Trophoblast cell (in vitro differentiated cells and primary cell): ENCODE results near the gene C4orf51.
A peak's percentile ranks its signal among the peaks of the same experiment; 100 is the strongest.

Source experiments
- DNase-seq, 2 donors: peaks; one replicate each; pipeline ENCODE4 v3.0.0-alpha.2; 2016
- H2AFZ ChIP-seq: 2 replicates; pipeline ENCODE4 v1.6.1; 2013; ENCODE audit warnings: low read length, moderate library complexity, mild to moderate bottlenecking; ENCODE audit not compliant: insufficient read depth, poor library complexity
- H2AK5ac ChIP-seq: 2 replicates; pipeline ENCODE4 v1.6.1; 2013; ENCODE audit warnings: mild to moderate bottlenecking, low read length
- H2BK120ac ChIP-seq: 2 replicates; pipeline ENCODE4 v1.6.1; 2013; ENCODE audit warnings: low read length, mild to moderate bottlenecking, moderate library complexity; ENCODE audit not compliant: insufficient read depth, poor library complexity
- H2BK12ac ChIP-seq: 2 replicates; pipeline ENCODE4 v1.6.1; 2013; ENCODE audit warnings: mild to moderate bottlenecking, low read length, moderate library complexity
- H2BK5ac ChIP-seq: 2 replicates; pipeline ENCODE4 v1.6.1; 2013; ENCODE audit warnings: low read length, low read depth, moderate library complexity, mild to moderate bottlenecking; ENCODE audit not compliant: poor library complexity
- H3K14ac ChIP-seq: 2 replicates; pipeline ENCODE4 v1.6.1; 2013; ENCODE audit warnings: mild to moderate bottlenecking, low read length
- H3K18ac ChIP-seq: 2 replicates; pipeline ENCODE4 v1.6.1; 2013; ENCODE audit warnings: mild to moderate bottlenecking, low read length
- H3K23ac ChIP-seq: 2 replicates; pipeline ENCODE4 v1.6.1; 2013; ENCODE audit warnings: low read length
- H3K27ac ChIP-seq: 2 replicates; pipeline ENCODE4 v1.5.1; 2013; ENCODE audit warnings: low read depth, mild to moderate bottlenecking, inconsistent platforms, low read length, moderate library complexity
- H3K27me3 ChIP-seq: 2 replicates; pipeline ENCODE4 v1.6.1; 2013; ENCODE audit warnings: inconsistent platforms, mild to moderate bottlenecking, low read length, moderate library complexity; ENCODE audit not compliant: insufficient read depth
- H3K36me3 ChIP-seq, 2 experiments: 1 replicate in 1 of 2; 2 replicates in 1 of 2; pipeline ENCODE4 v1.6.1; 2013; ENCODE audit warnings: low read length in 2 of 2, mild to moderate bottlenecking in 2 of 2, moderate library complexity in 1 of 2; ENCODE audit not compliant: insufficient read depth in 2 of 2, control insufficient read depth in 1 of 2
- H3K4ac ChIP-seq: 2 replicates; pipeline ENCODE4 v1.6.1; 2013; ENCODE audit warnings: low read depth, mild to moderate bottlenecking, low read length, moderate library complexity
- H3K4me1 ChIP-seq, 2 experiments: 1 replicate in 1 of 2; 2 replicates in 1 of 2; pipeline ENCODE4 v1.6.1; 2013; ENCODE audit warnings: low read length in 2 of 2, mild to moderate bottlenecking in 2 of 2, moderate library complexity in 1 of 2; ENCODE audit not compliant: insufficient read depth in 2 of 2, control insufficient read depth in 1 of 2
- H3K4me2 ChIP-seq: 2 replicates; pipeline ENCODE4 v1.6.1; 2013; ENCODE audit warnings: inconsistent platforms, mild to moderate bottlenecking, low read length, moderate library complexity
- H3K4me3 ChIP-seq: 2 replicates; pipeline ENCODE4 v1.5.1; 2013; ENCODE audit warnings: mild to moderate bottlenecking, low read depth, low read length, inconsistent platforms
- H3K79me1 ChIP-seq: one replicate; pipeline ENCODE4 v1.6.1; 2013; ENCODE audit warnings: low read length
- H3K79me2 ChIP-seq: 2 replicates; pipeline ENCODE4 v1.6.1; 2013; ENCODE audit warnings: low read length, mild to moderate bottlenecking; ENCODE audit not compliant: control insufficient read depth, insufficient read depth, poor library complexity
- H3K9ac ChIP-seq: 2 replicates; pipeline ENCODE4 v1.6.1; 2013; ENCODE audit warnings: mild to moderate bottlenecking, low read length
- H3K9me3 ChIP-seq: 2 replicates; pipeline ENCODE4 v1.6.1; 2013; ENCODE audit warnings: low read depth, mild to moderate bottlenecking, control low read depth, inconsistent platforms, low read length; ENCODE audit not compliant: insufficient read depth
- H4K12ac ChIP-seq: 2 replicates; pipeline ENCODE4 v1.6.1; 2013; ENCODE audit warnings: low read depth, mild to moderate bottlenecking, low read length, moderate library complexity
- H4K8ac ChIP-seq: 2 replicates; pipeline ENCODE4 v1.6.1; 2013; ENCODE audit warnings: low read depth, mild to moderate bottlenecking, low read length, moderate library complexity
- H4K91ac ChIP-seq: one replicate; pipeline ENCODE4 v1.6.1; 2013; ENCODE audit warnings: low read depth, mild to moderate bottlenecking, low read length, moderate library complexity
- WGBS: extraction: QIAGEN DNeasy Blood & Tissue Kit; methylation state at CpG from one replicate; pipeline ENCODE4 v1.1.7; 2013; ENCODE audit warnings: missing lambda C conversion rate; ENCODE audit not compliant: insufficient read length, insufficient coverage; ENCODE audit errors: extremely low coverage; 5-methylcytosine and 5-hydroxymethylcytosine counted together

C4orf51 gene

DNA sequence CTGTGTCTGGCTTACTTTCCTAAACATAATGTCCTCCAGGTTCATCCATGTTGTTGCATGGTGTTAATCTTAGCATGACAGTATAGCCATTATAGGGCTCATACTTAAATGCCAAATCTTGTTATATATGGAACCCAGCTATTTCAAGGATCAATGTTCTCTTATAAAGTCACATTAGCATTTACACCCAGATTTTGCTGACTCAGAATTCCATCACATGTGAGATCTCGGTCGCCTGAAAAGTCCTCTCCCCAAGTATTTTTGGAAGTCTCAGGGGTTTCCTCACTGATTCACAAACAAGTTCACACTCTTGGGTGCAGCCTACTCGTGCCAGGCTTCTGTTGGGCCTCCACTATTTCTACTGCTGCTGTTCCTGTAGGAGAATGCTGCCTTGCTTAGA lies 19.9 kb upstream of the C4orf51 start:
- Histone ChIP-seq H3K79me2 (no peaks in the 10 kb centered on the region), H3K23ac (no peak overlapping the region), H3K9ac (no peak overlapping the region), H4K12ac (no peak overlapping the region), H2BK5ac (no peak overlapping the region), H3K4ac (no peak overlapping the region), H3K18ac (no peak overlapping the region), H3K9me3 (no peaks in the 10 kb centered on the region), H2BK120ac (no peak overlapping the region), H3K36me3 (no peaks in the 10 kb centered on the region), H3K79me1 (no peaks in the 10 kb centered on the region), H3K14ac (no peak overlapping the region), H4K8ac (no peak overlapping the region), H2AK5ac (no peak overlapping the region), H2AFZ (no peak overlapping the region), H3K4me2 (no peak overlapping the region), H3K4me1 (no peaks in the 10 kb centered on the region), H3K27ac (no peak overlapping the region), H2BK12ac (no peak overlapping the region), H4K91ac (no peak overlapping the region), H3K27me3 (no peaks in the 10 kb centered on the region), H3K4me3 (no peak overlapping the region)
- no CpG with 5 or more reads among the region's 3 CpGs for WGBS
- no peak for DNase-seq

DNA sequence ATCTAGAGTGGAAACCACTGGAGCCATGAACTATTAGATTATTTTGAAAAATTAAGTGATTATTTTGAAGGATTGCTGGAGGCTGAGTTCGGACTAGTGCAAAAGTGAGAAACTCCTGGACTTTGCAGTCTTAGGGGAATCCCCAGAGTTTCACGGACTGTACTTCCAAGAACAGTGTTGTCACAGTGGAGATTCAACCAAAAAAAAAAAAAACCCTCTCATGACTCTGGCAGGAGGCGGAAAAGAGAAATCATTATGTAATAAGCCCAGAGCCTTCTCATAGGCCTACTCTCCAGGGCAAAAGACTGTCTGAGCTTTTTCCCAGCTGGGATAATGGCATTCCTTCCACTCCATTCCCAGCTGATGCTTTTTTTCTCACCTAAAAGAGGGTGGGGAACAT lies 16.8 kb upstream of the C4orf51 start:
- Histone ChIP-seq H3K18ac (no peak overlapping the region), H3K9me3 (no peaks in the 10 kb centered on the region)

DNA sequence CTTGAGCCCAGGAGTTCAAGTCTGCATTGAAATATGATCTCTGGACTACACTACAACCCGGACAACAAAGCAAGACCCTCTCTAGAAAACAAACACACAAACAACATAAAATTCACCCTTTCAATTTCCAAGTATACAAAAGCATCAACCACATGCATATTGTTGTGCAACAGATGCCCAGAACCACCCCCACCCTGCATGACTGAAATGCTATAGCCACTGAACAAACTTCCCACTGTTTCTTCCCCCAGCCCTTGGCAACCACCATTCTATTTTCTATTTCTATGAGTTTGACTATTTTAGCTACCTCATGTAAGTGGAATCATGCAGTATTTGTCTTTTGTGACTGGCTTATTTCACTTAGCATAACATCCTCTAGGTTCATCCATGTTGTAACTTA lies 14.2 kb upstream of the C4orf51 start:
- no peaks in the 10 kb centered on the region for H3K36me3 ChIP-seq
- no peak overlapping the region for H3K18ac ChIP-seq
- no peak overlapping the region for H2BK12ac ChIP-seq
- no CpG with 5 or more reads among the region's 1 CpG for WGBS
- H3K4me2 ChIP-seq: no peak overlapping the region
- no peak overlapping the region for H3K14ac ChIP-seq
- H4K8ac ChIP-seq: no peak overlapping the region
- H2BK5ac ChIP-seq: no peak overlapping the region
- no peak overlapping the region for H3K27ac ChIP-seq
- H3K79me1 ChIP-seq: no peaks in the 10 kb centered on the region
- no peaks in the 10 kb centered on the region for H3K79me2 ChIP-seq
- no peak overlapping the region for H3K4me3 ChIP-seq
- H3K9me3 ChIP-seq: no peaks in the 10 kb centered on the region
- no peak overlapping the region for H2AFZ ChIP-seq
- H3K4me1 ChIP-seq: no peaks in the 10 kb centered on the region
- H4K91ac ChIP-seq: no peak overlapping the region
- H3K4ac ChIP-seq: no peak overlapping the region
- no peak overlapping the region for H2AK5ac ChIP-seq
- H3K27me3 ChIP-seq: no peaks in the 10 kb centered on the region
- DNase-seq: peak in 1 of 2 donors; percentile 26
- no peak overlapping the region for H4K12ac ChIP-seq
- no peak overlapping the region for H3K9ac ChIP-seq
- no peak overlapping the region for H3K23ac ChIP-seq
- H2BK120ac ChIP-seq: no peak overlapping the region

More for the DNA sequence above, 16.8 kb upstream of the C4orf51 start:
- H2BK12ac ChIP-seq: no peak overlapping the region
- H3K79me1 ChIP-seq: no peaks in the 10 kb centered on the region
- WGBS: no CpG with 5 or more reads among the region's 3 CpGs
- DNase-seq: no peak
- H2BK120ac ChIP-seq: no peak overlapping the region
- no peak overlapping the region for H4K8ac ChIP-seq
- no peak overlapping the region for H4K91ac ChIP-seq
- no peaks in the 10 kb centered on the region for H3K27me3 ChIP-seq
- no peak overlapping the region for H3K27ac ChIP-seq
- H3K36me3 ChIP-seq: no peaks in the 10 kb centered on the region
- H3K23ac ChIP-seq: no peak overlapping the region
- no peak overlapping the region for H2AFZ ChIP-seq
- no peaks in the 10 kb centered on the region for H3K79me2 ChIP-seq
- no peak overlapping the region for H3K4me2 ChIP-seq
- H2AK5ac ChIP-seq: no peak overlapping the region
- no peak overlapping the region for H3K9ac ChIP-seq
- H3K14ac ChIP-seq: no peak overlapping the region
- no peak overlapping the region for H3K4ac ChIP-seq
- no peak overlapping the region for H3K4me3 ChIP-seq
- no peak overlapping the region for H4K12ac ChIP-seq
- no peaks in the 10 kb centered on the region for H3K4me1 ChIP-seq
- no peak overlapping the region for H2BK5ac ChIP-seq

DNA sequence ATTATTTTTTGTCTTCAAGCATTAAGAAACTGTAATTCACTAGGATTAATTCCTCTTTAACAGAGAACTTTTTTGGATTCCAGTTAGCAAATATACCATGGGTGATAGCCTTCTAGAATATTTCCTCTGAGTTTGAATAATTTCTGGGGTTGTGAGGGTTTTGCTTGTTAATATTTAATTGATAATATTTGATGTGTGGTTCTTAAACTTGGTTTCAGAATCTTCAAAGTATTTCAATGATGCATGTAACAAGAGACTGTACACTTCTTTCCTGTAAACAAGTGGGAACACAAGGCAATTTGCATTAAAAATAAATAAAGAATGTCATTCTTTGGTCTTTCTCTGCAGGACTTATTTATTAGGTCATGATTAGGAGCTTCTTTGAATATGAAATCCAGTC lies 9.5 kb upstream of the C4orf51 start:
- H3K4ac ChIP-seq: no peak overlapping the region
- H3K18ac ChIP-seq: no peak overlapping the region
- no peak overlapping the region for H2BK120ac ChIP-seq
- H3K14ac ChIP-seq: no peak overlapping the region
- no peaks in the 10 kb centered on the region for H3K79me1 ChIP-seq
- H2AFZ ChIP-seq: no peak overlapping the region
- no peaks in the 10 kb centered on the region for H3K27me3 ChIP-seq
- no peak overlapping the region for H4K91ac ChIP-seq
- H3K23ac ChIP-seq: no peak overlapping the region
- no peaks in the 10 kb centered on the region for H3K79me2 ChIP-seq
- no peak overlapping the region for H4K12ac ChIP-seq
- H2BK5ac ChIP-seq: no peak overlapping the region
- H2AK5ac ChIP-seq: no peak overlapping the region
- H2BK12ac ChIP-seq: no peak overlapping the region
- no peaks in the 10 kb centered on the region for H3K36me3 ChIP-seq
- H3K9me3 ChIP-seq: no peaks in the 10 kb centered on the region
- no peak overlapping the region for H3K9ac ChIP-seq
- no peak for DNase-seq
- no peak overlapping the region for H4K8ac ChIP-seq
- no peak overlapping the region for H3K4me3 ChIP-seq
- no peaks in the 10 kb centered on the region for H3K4me1 ChIP-seq
- no peak overlapping the region for H3K27ac ChIP-seq
- H3K4me2 ChIP-seq: no peak overlapping the region
